Hindlimb muscle (tissue), 1 donor: ENCODE results near the gene TMEM271. TPM values are rescaled to one million over a fixed set of nuclear protein-coding genes. Genes with fewer than 3 reads are reported as not detected.
"Not testable (repeated sequence)": the region's sequence is repeated elsewhere in the genome, so short reads cannot be mapped to it uniquely, and the experiment has no call there.

Source experiments
- DNase-seq: peaks from one replicate; pipeline ENCODE4 v3.0.0-alpha.2; 2013
- polyA plus RNA-seq: library from polyadenylated mRNA; unstranded; fragments of 120-200 nt; gene quantifications from one replicate; pipeline ENCODE4 v1.2.1, GENCODE V29; 2013; ENCODE audit not compliant: insufficient read length

The TMEM271 gene
- polyA plus RNA-seq, 1 donor = not detected

GRCh38 chr4:578451-579443 is 2.7 kb upstream of the TMEM271 start:
- DNase-seq = no peak

- DNase-seq = no peak
Observed at GRCh38 chr4:577499-578450, 1.7 kb upstream of the TMEM271 start.

DNA sequence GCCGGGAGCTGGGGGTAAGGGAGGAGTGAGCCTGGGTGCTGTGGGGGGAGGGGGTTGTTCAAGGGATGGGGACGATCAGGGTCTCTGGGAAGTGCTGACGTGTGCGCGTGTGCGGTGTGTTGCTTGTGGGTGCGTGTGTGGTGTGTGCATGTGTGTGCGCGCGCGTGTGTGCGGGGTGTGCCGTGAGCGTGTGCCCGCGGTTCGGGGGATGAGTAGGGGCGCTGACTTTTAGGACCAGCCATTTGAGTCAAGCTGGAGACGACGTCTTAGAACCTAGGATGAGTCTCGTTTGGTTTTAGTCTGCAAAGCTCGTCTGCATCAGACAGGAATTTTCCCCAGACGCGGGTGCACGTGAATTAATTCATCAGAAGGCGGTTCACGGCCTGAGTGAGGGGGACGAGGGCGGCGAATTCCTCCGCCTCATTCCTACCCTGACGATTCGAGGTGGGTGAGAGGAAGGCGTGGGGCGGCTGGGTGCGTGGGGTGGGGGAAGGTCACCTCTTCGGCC is 950 bp upstream of the TMEM271 start:
- DNase-seq = no peak

- peak; percentile 72 for DNase-seq
Observed at GRCh38 chr4:575281-576141, 584 bp downstream of the TMEM271 start.

DNA sequence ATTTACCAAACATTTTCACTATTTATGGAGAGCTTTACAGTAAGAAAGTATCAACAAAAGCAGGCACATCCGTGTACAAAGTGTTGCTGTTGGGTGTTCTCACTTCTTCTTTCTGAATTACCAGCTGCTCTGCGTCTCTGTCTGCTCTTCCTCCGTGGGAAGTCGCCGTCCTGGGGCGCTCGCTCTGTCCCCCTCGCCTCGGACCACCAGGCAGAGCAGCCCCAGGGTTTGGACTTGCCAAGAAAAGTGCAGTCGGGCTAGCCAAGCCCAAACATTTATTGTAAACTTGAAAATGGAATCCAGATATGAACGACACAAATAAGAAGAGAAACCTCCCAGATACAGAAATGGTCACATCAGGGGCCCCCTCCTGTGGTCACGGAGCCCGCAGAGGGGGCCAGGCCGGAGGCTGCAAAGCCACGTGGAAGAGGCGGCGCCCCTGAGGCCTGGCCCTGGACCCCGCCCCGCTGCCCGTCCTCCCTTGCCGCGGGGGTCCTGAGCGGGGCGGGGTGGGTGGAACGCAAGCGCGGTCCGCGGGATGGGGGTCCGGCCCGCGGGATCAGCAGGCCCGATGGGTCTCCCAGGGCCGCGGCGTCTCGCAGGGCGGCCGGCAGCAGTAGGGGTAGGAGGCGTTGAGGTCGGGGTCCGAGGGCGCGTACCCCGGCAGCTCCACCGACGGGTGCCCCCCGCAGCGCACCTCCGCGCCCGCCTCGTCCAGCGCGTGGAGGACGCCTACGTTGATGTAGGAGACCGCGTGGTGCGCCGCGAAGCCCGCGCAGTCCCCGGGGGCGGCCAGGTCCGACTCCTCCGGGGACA is 1.5 kb downstream of the TMEM271 start:
- no peak for DNase-seq

DNA sequence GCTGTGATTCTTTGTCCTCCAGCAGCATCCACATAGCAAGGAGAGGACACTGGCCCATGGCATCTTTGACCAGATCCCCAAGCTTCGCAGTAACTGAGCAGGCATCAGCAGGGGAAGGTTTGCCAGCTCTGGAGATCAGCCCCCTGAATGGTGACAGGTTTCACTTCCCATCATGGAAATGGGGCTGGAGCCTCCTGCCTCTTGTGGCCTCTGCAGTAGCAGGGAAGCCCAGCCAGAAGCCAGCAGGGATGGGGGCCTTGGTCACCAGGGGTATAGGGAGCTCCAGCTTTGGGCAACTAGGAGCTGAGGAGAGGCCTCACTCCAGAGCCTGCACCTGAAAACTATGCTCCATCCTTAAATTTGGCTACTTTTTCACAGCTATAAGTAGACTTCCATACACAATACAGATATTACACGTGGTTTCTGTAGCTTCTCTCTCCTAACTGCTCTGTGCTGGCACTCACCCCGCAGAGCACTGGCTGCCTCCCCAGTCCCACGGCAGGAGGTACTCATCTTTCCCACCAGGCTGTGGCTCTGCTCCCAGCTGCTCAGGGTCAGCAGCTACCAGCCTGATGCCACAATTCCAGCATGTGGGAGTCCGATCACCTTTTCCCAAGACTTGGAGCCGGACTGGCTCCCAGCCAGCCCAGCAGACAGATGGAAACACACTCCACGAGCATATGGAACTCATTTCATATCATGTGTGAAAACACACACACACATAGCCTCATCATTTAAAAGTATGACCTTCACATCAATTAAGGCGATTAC is 2.8 kb downstream of the TMEM271 start:
- no peak for DNase-seq

- no peak for DNase-seq
Observed at GRCh38 chr4:572594-572993, 3.5 kb downstream of the TMEM271 start.

GRCh38 chr4:571838-572572 is 4.1 kb downstream of the TMEM271 start:
- no peak for DNase-seq

DNA sequence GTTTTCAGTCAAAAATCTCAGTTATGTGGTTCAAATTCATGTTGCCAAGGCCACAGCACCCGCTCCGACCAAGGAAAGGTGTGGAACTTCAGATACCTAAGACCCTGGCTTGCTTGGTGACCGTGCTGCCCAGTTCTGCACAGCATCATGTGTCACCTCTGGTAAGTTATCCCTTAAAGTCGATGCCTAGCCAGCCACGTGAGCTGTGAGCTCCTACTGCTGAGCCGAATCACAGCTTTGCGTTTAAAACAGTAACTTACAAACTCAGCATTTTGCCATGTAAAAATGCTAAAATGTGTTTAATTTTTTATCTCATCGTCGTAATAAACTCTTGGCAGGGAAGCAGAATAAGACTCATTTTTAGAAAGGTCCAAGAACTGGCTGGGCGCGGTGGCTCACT is 5.3 kb downstream of the TMEM271 start:
- DNase-seq = no peak

- no peak for DNase-seq
Observed at GRCh38 chr4:569958-570667, 6.0 kb downstream of the TMEM271 start.

DNA sequence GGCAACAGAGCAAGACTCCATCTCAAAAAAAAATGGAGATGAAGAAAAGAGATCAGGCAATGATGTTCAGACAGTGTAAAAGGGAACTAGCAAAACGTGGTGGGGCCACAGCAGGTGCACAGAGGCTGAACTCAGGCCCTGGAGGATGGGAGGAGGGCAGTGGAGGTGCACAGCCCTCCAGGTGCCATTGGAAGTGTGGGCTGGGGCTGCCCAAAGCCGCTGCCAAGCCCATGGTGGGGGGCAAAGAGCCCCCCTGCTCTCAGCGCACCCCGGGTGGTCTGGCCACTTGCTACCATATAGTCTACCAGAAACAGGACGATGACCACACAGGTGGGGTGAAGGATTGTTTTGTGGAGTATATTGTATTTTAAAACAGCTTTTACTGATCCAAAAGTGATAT is 7.1 kb downstream of the TMEM271 start:
- DNase-seq = no peak

GRCh38 chr4:568351-568652 is 7.8 kb downstream of the TMEM271 start:
- DNase-seq = no peak

GRCh38 chr4:567457-568350 is 8.4 kb downstream of the TMEM271 start:
- no peak for DNase-seq

- no peak for DNase-seq
Observed at GRCh38 chr4:566508-567295, 9.4 kb downstream of the TMEM271 start.

DNA sequence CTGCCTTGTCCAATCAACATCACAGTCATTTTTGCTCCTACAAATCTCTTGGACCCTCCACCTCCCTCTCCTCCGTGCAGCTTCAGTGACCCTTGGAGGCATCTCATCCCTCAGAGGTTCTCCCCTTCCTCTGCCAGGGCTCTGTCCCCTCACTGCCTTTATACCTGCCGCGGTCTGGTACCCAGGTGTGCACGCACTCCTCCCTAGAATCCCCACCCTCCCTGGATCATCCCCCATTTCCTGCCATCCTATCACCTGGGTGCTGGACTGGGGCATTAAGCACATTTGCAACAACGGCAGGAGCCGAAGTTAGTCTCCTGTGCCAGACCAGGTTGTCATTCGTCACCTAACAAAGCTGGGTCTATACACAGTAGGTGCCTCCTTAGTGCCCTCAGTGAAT is 10.1 kb downstream of the TMEM271 start:
- DNase-seq = no peak

- DNase-seq = not testable (repeated sequence)
Observed at GRCh38 chr4:565614-566013, 10.5 kb downstream of the TMEM271 start.

DNA sequence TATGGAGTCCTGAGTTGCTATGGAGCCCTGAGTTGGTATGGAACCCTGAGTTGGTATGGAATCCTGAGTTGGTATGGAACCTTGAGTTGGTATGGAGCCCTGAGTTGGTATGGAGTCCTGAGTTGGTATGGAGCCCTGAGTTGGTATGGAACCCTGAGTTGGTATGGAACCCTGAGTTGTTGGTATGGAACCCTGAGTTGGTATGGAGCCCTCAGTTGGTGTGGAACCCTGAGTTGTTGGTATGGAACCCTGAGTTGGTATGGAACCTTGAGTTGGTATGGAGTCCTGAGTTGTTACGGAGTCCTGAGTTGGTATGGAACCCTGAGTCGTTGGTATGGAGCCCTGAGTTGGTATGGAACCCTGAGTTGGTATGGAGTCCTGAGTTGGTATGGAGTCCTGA is 13.6 kb downstream of the TMEM271 start:
- DNase-seq = not testable (repeated sequence)
